Right lobe of liver (tissue), 4 donors: ENCODE data around the gene UPB1.

Source experiments
- CTCF ChIP-seq, 4 donors: fragments of 200-600 bp in 3 of 4; fragments of 450-650 bp in 1 of 4; IDR thresholded peaks; one replicate each; pipeline versions ENCODE4 v1.5.1 to v1.8.0; 2016 to 2022; ENCODE audit warnings: antibody characterized with exemption in 4 of 4, mild to moderate bottlenecking in 2 of 4
- POLR2A ChIP-seq: fragments of 450-650 bp; IDR thresholded peaks from one replicate; pipeline ENCODE4 v1.6.1; 2017; ENCODE audit warnings: antibody characterized with exemption, mild to moderate bottlenecking
- donor health status: DM: no; HTN: no; CAD: no.
- donor health status: DM: no; HTN: no; CAD: no.
- donor health status: DM: no; HTN: yes; CAD: no.

DNA sequence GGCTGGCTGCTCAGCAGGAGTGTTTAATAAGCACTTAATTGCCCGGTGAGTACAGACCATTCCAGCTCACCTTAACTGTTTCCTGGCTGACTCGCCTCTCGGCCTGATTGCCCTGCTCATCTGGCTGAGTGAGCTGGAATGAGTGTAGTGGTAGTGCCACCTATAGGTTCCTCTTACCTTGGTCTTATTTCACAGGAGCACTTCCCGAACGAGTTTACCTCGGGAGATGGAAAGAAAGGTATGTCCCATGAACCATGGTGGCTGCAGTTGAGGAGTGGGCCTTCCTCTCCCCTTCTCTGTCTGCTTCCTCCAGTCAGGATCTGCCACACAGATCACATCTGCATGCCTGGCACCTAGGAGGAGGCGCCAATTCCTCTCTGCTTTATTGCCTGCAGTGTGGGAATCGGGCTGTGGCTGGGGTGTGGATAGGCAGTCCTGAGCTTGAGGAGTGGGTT lies 26.7 kb downstream of the UPB1 start:
- no peak for TF ChIP-seq POLR2A
- peak; percentile 35 to 63 (median 42) for TF ChIP-seq CTCF (IDR thresholded peaks at IDR 0.05)
